Peyer's patch (tissue), 4 donors: ENCODE results near the gene HYCC1. TPM values are rescaled to one million over a fixed set of nuclear protein-coding genes. Genes with fewer than 3 reads are reported as not detected.

Experiments
- DNase-seq, 3 donors: peaks; one replicate each; pipeline ENCODE4 v3.0.0-alpha.2; 2017 to 2019
- H3K27ac ChIP-seq, 4 donors: fragments of 200-600 bp; sonication (generic); one replicate each; pipeline ENCODE4 v1.5.1; 2016 to 2019
- H3K27me3 ChIP-seq, 2 donors: fragments of 200-600 bp; sonication (generic); one replicate each; pipeline ENCODE4 v1.5.1; 2019
- H3K36me3 ChIP-seq, 3 donors: fragments of 200-600 bp; sonication (generic); one replicate each; pipeline ENCODE4 v1.5.1; 2016 to 2019
- H3K4me1 ChIP-seq, 4 donors: fragments of 200-600 bp; sonication (generic); one replicate each; pipeline ENCODE4 v1.5.1; 2016 to 2019
- H3K4me3 ChIP-seq, 4 donors: fragments of 200-600 bp; sonication (generic); 1 replicate in 3 of 4; 2 replicates in 1 of 4; pipeline ENCODE4 v1.5.1; 2016 to 2019; ENCODE audit warnings: mild to moderate bottlenecking in 1 of 4
- H3K9me3 ChIP-seq, 4 donors: fragments of 200-600 bp; sonication (generic); one replicate each; pipeline ENCODE4 v1.5.1; 2016 to 2019; ENCODE audit warnings: mild to moderate bottlenecking in 1 of 4
- CTCF ChIP-seq, 6 experiments: fragments of 450-650 bp in 4 of 6; fragments of 200-600 bp in 2 of 6; sonication (generic) in 1 of 6; IDR thresholded peaks; one replicate each; pipeline ENCODE4 v1.5.1; 2017 to 2019; ENCODE audit warnings: antibody characterized with exemption in 6 of 6, mild to moderate bottlenecking in 3 of 6, moderate library complexity in 1 of 6
- POLR2A ChIP-seq, 2 donors: fragments of 450-650 bp; IDR thresholded peaks; one replicate each; pipeline ENCODE4 v1.5.1; 2017; ENCODE audit warnings: antibody characterized with exemption in 2 of 2, mild to moderate bottlenecking in 2 of 2, moderate library complexity in 2 of 2
- total RNA-seq, 4 donors: library from RNA; depleted of rRNA; stranded (reverse); fragments of >200 nt; gene quantifications; one replicate each; pipeline ENCODE4 v1.1.0, GENCODE V29; 2016

HYCC1 gene
- total RNA-seq, 4 donors from 2014 or later, result 26.0 to 47.0 (median 34.1) TPM

GRCh38 chr7:23000597-23001360, 13.2 kb downstream of the HYCC1 start:
- Histone ChIP-seq H3K4me3 (no peak overlapping the region), H3K36me3 (no peaks in the 10 kb centered on the region), H3K27ac (no peak overlapping the region), H3K9me3 (no peaks in the 10 kb centered on the region), H3K27me3 (no peaks in the 10 kb centered on the region), H3K4me1 (no peaks in the 10 kb centered on the region)
- no peak for DNase-seq
- TF ChIP-seq CTCF (IDR thresholded peaks at IDR 0.05) (no peak), POLR2A (IDR thresholded peaks at IDR 0.05) (no peak)

- H3K27me3 ChIP-seq, result no peaks in the 10 kb centered on the region
- no peak overlapping the region for H3K4me3 ChIP-seq
- H3K9me3 ChIP-seq, result no peaks in the 10 kb centered on the region
- no peak for DNase-seq
- no peaks in the 10 kb centered on the region for H3K4me1 ChIP-seq
- H3K27ac ChIP-seq, result no peak overlapping the region
- H3K36me3 ChIP-seq, result no peaks in the 10 kb centered on the region
- no peak for TF ChIP-seq CTCF (IDR thresholded peaks at IDR 0.05)
- TF ChIP-seq POLR2A (IDR thresholded peaks at IDR 0.05), result no peak
Observed at GRCh38 chr7:22998519-22998896, 15.4 kb downstream of the HYCC1 start.

DNA sequence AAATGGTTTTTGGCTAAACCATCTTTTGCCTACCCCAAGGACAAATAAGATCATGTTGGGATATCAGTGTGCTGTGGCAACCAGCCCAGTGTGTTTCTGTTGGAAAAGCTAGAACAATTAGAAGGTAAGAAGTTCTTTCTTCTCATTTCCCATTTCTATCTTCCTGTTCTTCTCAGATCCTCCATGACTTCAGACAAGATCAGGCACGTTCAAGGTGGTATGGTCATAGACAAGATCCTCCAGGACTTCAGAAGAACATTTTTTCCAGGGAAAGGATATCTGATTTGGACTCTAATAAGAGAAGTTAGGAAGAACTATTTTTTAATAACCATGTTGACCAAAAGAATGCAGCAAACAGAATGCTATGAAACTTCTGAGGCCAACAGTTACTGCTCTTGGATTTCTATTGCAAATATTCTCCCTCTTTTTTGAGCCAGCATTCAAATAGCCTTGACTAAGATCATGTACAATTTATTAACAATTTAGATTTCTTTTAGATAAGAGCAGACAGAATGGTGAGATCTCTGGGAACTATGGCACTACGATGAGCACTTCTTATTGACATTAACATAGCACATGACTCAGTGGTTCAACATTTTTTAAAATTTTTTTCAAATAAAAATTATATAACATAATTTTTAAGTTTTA, 15.9 kb downstream of the HYCC1 start:
- Histone ChIP-seq H3K4me1 (no peaks in the 10 kb centered on the region), H3K4me3 (no peak overlapping the region), H3K9me3 (no peaks in the 10 kb centered on the region), H3K27ac (no peak overlapping the region), H3K27me3 (no peaks in the 10 kb centered on the region), H3K36me3 (no peaks in the 10 kb centered on the region)
- DNase-seq, result no peak
- no peak for TF ChIP-seq POLR2A (IDR thresholded peaks at IDR 0.05)
- TF ChIP-seq CTCF (IDR thresholded peaks at IDR 0.05), result no peak

GRCh38 chr7:22996470-22996869, 17.5 kb downstream of the HYCC1 start:
- Histone ChIP-seq H3K4me1 (no peaks in the 10 kb centered on the region), H3K27me3 (no peaks in the 10 kb centered on the region), H3K4me3 (no peak overlapping the region), H3K27ac (no peak overlapping the region), H3K36me3 (no peaks in the 10 kb centered on the region), H3K9me3 (no peaks in the 10 kb centered on the region)
- no peak for TF ChIP-seq CTCF (IDR thresholded peaks at IDR 0.05)
- no peak for TF ChIP-seq POLR2A (IDR thresholded peaks at IDR 0.05)
- DNase-seq, result no peak

- TF ChIP-seq POLR2A (IDR thresholded peaks at IDR 0.05) (no peak), CTCF (IDR thresholded peaks at IDR 0.05) (no peak)
- Histone ChIP-seq H3K4me3 (no peak overlapping the region), H3K27ac (no peak overlapping the region), H3K27me3 (no peaks in the 10 kb centered on the region), H3K9me3 (no peaks in the 10 kb centered on the region), H3K4me1 (no peaks in the 10 kb centered on the region), H3K36me3 (no peaks in the 10 kb centered on the region)
- no peak for DNase-seq
Observed at GRCh38 chr7:22995011-22995410, 18.9 kb downstream of the HYCC1 start.
